Stimulated activated naive CD4-positive, alpha-beta T cell (primary cell): Measurements from ENCODE around the gene GNA12.

Experiments
- DNase-seq, 6 experiments: peaks; one replicate each; lab custom pipeline; 2025; lab: John Stamatoyannopoulos, UW

The GNA12 gene

GRCh38 chr7:2817456-2817855 lies 26.7 kb downstream of the GNA12 start:
- DNase-seq, result no peak

- DNase-seq, result no peak
These were observed 28.2 kb downstream of the GNA12 start for GRCh38 chr7:2815875-2816245.

DNA sequence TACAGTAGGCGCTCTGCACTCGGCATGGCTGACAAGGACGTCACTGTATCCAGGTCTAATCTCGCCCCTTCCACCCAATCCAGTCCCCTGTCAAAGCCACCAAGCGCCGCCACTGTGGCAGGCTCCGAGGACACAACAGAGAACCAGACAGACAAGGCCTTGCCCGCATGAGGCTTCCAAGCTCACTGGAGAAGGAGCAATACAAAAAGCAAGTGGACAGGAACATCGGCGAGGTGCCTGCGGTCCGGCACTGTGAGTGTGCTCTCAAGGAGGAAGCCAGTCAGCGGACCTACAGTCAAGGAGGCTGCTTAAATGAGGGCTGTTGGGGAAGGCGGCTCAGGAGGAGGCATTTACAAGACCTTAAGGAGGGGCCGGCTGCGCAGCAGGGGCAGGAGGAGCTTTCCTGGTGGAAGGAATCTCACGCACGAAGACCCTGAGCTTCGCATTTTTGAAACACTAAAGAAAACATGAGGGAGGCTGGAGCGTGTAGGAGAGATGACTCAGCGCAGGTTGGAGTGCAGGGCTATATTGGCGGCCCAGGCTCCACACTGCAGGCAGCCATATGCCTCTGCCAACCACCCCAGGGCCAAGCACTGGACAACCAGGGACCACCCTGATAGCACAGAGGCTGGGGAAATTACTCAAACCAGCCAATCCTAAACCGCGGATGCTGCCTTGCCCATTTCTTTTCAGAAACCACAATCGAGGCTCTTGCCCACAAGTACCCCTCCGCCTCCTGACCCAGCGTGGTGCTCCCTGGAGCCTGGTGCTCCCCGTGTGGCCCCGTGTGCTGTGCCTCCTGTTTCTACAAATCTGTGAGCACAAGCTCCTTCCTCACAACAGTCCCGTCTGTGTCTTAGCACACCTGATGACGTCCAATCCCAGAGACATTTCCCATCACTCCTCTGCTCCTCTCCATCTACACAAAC lies 28.9 kb downstream of the GNA12 start:
- DNase-seq, result no peak

DNA sequence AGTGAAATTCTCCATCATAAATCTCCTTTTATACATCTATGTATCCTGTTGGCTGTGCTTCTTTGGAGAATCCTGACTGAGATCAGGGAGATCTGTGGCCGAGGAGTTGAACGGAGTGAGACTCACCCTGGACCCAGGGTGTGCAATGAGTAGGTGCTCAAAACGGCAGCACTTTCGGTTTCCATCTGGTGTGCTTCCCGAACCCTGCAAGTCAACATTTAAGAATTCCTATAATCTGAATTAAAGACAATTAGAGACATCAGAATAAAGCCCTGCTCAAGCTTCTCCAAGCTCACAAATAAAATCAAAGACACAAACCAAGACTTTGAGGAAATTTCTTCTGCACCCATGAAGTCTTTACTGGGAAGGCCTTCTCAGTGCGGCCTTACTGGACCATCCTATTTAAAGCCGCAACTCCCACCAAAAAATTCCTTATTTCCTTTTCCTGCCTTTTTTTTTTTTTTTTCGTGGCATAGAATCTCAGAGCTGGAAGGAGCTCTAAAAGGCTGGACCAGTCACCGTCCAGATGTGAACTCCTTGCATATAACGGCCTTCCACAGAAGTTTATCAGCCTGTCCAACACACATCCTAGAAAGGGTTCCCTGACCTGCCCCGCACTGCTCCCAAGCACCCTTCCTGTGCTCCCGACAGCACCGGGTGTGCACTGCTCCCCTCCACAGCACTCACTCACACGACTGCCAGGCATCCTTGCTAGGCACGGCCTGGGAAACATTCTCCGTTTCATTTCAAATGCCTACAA lies 29.7 kb downstream of the GNA12 start:
- no peak for DNase-seq

DNA sequence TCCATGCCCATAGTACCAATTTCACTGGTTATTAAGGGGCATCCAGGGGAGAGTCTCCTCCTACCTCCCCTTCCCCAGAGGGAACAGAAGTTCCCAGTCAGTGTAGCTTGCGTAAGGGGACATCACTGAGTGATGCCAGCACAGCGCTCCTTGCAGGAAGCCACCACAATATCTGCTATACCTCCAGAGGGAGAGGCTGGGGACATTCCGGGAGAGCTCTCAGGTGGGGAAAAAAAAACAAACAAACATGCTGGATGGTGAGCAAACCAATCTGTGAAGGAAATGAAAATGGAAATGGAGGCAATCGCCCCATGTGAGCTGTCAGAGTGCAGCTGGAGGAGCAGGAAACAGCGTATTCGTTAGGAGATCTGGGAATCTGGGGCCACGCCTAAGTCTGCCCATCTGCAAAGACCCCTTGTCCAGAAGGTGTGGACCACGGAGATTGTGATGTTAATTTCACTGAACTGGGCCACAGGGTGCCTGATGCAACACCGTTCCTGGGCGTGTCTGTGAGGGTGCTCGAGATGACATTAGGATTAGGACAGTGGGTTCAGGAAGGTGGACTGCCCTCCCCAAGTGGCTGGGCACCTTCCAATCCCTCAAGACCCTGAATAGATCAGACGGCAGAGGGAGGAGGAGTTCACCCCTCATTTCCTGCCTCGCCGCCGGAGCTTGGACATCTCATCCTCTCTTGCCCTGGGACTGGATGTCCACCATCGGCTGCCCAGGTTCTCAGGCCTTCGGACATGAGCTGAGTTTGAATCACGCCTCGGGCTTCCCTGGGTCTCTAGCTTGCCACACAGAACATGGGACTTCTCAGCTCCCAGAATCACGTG lies 30.5 kb downstream of the GNA12 start:
- DNase-seq, result no peak

DNA sequence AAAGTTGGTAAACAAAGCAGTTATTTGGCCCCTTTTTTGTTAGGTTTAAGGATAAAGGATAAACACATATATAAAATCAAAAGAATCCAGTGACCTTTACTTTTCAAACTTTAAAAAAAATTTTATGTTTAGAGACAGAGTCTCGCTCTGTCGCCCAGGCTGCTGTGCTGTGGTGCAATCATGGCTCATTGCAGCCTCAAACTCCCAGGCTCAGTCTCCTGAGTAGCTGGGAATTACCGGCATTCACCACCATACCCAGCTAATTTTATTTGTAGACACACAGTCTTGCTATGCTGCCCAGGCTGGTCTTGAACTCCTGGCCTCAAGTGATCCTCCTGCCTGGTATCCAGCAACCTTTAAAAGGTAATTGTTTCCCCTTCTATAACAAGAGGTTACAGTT lies 31.3 kb downstream of the GNA12 start:
- no peak for DNase-seq

DNA sequence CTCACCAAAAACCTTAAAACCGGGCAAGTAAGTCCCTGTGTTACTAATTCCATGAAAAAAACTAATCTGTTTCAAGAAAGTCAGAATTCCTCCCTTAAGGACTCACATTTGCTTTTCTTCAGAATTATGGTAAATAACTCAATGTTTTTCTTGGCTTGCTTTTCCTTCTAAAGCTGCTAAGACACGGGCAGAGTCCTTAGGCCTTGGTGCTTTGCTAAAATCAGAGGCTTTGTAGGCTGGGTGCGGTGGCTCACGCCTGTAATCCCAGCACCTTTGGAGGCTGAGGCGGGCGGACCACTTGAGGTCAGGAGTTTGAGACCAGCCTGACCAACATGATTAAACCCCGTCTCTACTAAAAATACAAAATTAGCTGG lies 32.0 kb downstream of the GNA12 start:
- DNase-seq, result no peak

- DNase-seq, result no peak
These were observed 32.5 kb downstream of the GNA12 start for GRCh38 chr7:2811476-2812113.

DNA sequence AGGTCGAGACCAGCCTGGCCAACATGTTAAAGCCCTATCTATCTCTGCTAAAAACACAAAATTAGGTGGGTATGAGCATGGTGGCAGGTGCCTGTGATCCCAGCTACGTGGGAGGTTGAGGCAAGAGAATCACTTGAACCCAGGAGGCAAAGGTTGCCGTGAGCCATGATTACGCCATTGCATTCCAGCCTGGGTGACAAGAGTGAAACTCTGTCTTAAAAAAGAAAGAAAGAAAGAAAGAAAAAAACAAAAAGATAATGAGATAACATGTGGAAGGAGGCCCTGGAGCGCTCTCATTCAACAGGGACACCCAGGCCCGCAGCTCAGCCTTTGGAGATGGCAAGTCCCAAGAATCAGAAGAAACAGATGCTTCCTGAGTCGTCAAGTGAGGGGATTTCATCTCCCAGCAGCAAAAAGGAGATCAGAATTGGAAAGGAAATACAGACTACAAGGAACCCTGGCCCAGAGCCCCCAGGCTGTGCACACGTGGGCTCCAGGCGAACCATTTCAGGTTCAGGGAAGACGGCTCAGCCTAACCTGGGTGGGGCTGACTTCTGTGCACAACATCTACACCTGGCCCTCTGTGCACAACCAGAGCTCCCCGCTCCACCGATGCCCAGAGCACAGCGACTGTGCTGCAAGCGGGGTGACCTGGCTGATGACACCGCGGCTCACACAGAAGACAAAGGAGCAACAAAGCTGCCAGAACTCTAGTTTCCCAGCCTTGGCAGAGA lies 33.3 kb downstream of the GNA12 start:
- DNase-seq, result no peak

DNA sequence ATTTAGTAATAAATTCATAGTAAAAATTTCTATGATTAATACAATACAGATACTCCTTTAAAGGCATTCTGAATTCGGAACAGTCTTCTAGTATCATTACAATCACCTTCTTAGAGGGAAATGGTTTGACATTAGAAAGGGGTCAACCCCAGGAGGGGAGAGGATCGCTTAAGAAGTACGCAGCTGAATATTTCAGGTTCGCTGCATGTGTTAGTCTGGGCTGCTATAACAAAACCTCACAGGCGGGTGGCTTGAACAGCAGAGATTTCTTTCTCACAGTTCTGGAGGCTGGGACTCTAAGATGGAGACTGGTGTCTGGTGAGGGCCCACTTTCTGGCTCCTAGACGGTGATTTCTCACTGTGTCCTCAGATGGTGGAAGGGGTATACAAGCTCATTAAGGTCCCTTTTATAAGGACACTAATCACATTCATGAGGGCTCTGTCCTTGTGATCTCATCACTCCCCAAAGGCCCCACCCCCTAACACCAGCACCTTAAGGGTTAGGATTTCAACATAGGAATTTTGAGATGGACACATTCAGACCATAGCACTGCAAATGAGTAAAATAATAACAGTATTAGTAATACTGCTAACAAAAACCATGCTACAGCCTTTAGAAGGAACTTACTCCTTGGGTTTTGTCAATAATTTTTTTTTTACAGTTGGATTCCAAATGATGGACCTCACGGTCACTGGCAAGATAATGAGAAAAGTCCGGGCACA lies 34.0 kb downstream of the GNA12 start:
- no peak for DNase-seq

- DNase-seq, result no peak
These were observed 35.0 kb downstream of the GNA12 start for GRCh38 chr7:2808891-2809665.

GRCh38 chr7:2807845-2808772 lies 36.0 kb downstream of the GNA12 start:
- no peak for DNase-seq

- DNase-seq, result no peak
These were observed 36.7 kb downstream of the GNA12 start for GRCh38 chr7:2807460-2807844.

- DNase-seq, result no peak
These were observed 37.5 kb downstream of the GNA12 start for GRCh38 chr7:2806571-2806970.

DNA sequence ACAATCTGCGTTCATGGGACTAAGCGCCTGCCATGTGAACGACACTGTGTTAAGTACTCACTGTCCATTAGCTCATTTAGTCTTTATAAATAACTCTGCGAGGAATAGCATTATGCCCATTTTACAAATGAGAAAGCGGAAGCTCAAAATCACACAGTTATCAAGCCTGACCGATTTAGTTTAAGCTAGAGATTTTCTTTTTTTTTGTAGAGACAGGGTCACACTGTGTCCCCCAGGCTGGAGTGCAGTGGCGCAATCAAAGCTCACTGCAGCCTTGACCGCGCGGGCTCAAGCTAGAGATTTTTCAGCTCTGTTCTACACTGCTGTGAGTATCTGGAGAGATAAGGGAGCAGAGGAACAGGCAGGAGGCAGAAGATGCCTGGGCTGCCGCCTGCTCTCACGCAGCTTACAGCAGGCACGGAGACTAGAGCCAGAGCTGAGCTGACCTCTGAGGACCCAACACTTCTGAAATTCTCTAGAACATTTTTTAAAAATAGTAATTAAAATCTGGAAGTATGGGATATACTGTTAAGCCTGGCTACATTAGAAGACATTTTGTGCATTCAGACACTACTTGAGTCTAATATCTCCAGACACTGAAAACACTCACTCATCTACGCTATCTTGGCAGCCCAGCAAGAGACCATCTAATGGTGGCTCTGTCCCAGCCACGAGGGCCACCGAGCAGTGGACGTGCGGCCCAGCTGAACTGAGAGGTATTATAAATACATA lies 38.7 kb downstream of the GNA12 start:
- no peak for DNase-seq

- no peak for DNase-seq
These were observed 39.8 kb downstream of the GNA12 start for GRCh38 chr7:2804227-2804763.

GRCh38 chr7:2803755-2804154 lies 40.4 kb downstream of the GNA12 start:
- no peak for DNase-seq

DNA sequence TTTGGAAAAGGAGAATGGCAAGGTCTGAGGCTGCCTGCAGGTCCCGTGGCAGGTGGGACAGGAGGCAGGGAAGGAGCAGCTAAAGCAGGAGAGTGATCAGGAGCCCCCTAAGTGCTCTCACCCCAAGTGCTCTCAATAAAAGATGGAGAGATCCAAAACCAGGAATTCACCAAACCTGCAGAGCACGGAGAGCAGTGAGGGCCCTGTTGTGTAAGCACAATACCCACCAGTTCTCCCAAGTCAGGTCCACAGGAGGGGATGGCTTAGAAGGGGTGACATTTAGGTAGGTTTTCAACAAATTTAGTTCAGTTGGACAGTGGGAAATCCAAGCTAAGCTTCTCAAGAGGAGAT lies 40.8 kb downstream of the GNA12 start:
- DNase-seq, result no peak
